Psoas muscle (tissue), 8 donors: ENCODE measurements around the gene NFX1. TPM values are rescaled to one million over a fixed set of nuclear protein-coding genes. Genes with fewer than 3 reads are reported as not detected.
"Not testable (repeated sequence)": the region's sequence is repeated elsewhere in the genome, so short reads cannot be mapped to it uniquely, and the experiment has no call there.

ENCODE experiments used
- ATAC-seq, 4 donors: fragments of 200-7000 bp; cut with Tn5 transposase; one replicate each; pipeline ENCODE4 v1.9.1; 2020; ENCODE audit warnings: moderate library complexity in 3 of 4, mild to moderate bottlenecking in 2 of 4
- DNase-seq, 2 donors: peaks; one replicate each; pipeline ENCODE4 v3.0.0-alpha.2; 2020
- H3K27ac ChIP-seq: fragments of 200-600 bp; one replicate; pipeline ENCODE4 v1.8.0; 2022
- H3K27me3 ChIP-seq, 3 donors: fragments of 200-600 bp in 1 of 3; one replicate each; pipeline versions ENCODE4 v1.6.1 to v1.8.0; 2013 to 2022; ENCODE audit warnings: low read length in 2 of 3, mild to moderate bottlenecking in 2 of 3, moderate library complexity in 1 of 3; ENCODE audit not compliant: insufficient read depth in 3 of 3
- H3K36me3 ChIP-seq, 2 donors: fragments of 200-600 bp in 1 of 2; one replicate each; pipeline versions ENCODE4 v1.6.1 to v1.8.0; 2013 to 2022; ENCODE audit warnings: low read depth in 1 of 2, mild to moderate bottlenecking in 1 of 2, moderate library complexity in 1 of 2; ENCODE audit not compliant: insufficient read depth in 1 of 2
- H3K4me1 ChIP-seq: fragments of 200-600 bp; one replicate; pipeline ENCODE4 v1.8.0; 2022
- H3K4me3 ChIP-seq: fragments of 200-600 bp; one replicate; pipeline ENCODE4 v1.8.0; 2022; ENCODE audit warnings: mild to moderate bottlenecking
- H3K9me3 ChIP-seq: fragments of 200-600 bp; one replicate; pipeline ENCODE4 v1.8.0; 2022
- WGBS, 3 donors: extraction: QIAGEN DNeasy Blood & Tissue Kit; methylation state at CpG; one replicate each; pipeline versions ENCODE4 v1.1.6 to v1.1.7; 2013; 5-methylcytosine and 5-hydroxymethylcytosine counted together
- intact Hi-C, 2 donors: fragments of 100-400 bp; cut with DNase I; formaldehyde crosslinking; loops; one replicate each; pipeline versions ENCODE4 v1.11.0 to v1.14.2; 2022
- polyA plus RNA-seq, 3 donors: library from polyadenylated mRNA; stranded (reverse); fragments of 200-250 nt; gene quantifications; one replicate each; pipeline ENCODE4 v1.2.3, GENCODE V29; 2013
- total RNA-seq, 4 donors: library from RNA; stranded (reverse); fragmentation: NEBNext Ultra II Directional in 2 of 4; extraction: Animal tissue kit (Norgen Biotek cat#: 25700) in 2 of 4; gene quantifications; one replicate each; pipeline versions ENCODE4 v1.2.1 to v1.2.4, GENCODE V29; 2021 to 2023
- TF ChIP-seq, protein P1 (sequence below): fragments of 200-600 bp; IDR thresholded peaks from one replicate; pipeline ENCODE4 v1.8.0; 2022; ENCODE audit warnings: antibody characterized with exemption
- donor health status: healthy with polysubstance abuse.
- donor health status: DM: no; HTN: no; CAD: no; lungs with moderate emphysema.
- donor health status: Bipolar disorder and iron deficiency.
- donor health status: healthy.
- donor health status: DM: yes; HTN: yes; CAD: no.
- donor health status: DM: no; HTN: no; CAD: no.
- donor health status: DM: no; HTN: no; CAD: no.
- donor health status: DM: yes; HTN: yes; CAD: no.

NFX1 gene
- total and polyA plus RNA-seq, 7 donors, result 20.9 to 59.2 (median 33.8) TPM

DNA sequence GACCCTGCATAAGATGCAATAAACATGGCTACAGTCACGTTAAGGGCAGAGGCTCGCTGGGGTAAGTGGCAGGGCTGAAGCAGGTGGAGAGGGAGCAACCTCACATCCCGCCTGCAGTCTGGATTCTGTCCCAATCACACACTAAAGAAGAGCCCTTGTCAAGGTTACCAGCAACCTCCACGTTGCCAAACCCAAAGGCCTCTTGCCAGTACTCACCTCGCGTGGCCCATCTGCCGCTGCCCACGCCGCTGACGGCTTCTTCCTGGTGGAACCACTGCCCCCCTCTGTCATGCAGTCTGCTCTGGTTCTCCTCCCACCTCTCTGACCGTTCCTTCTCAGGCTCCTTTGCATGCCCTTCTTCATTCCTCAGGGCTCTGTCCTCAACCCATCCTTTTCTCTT lies 103.3 kb downstream of the NFX1 start:
- no peak for ATAC-seq
- no peak overlapping the region for H3K4me3 ChIP-seq

DNA sequence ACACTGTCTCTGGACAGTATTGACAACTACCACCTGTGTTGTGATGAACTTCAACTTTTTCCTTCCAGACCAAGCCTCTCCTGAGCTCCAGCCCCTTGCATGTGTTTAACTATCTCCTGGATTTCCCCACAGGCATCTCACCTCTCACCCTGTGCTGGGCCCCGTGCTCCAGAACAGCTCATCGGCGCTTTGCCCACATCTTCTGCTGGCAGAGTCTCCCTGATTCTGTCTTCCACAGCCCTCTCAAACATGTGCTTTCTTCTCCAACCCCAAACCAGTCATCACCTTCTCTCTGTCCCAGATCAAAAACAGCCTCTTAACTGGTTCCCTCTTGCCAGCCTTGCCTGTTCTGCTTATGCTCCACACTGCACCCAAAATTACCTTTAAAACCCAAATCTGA lies 103.7 kb downstream of the NFX1 start:
- H3K36me3 ChIP-seq, intact Hi-C loops, H3K27me3 ChIP-seq, H3K9me3 ChIP-seq, ATAC-seq, H3K4me3 ChIP-seq: not testable (repeated sequence)
- peaks cover 24% of the 10 kb centered on the region for H3K4me1 ChIP-seq
- peak overlapping the region; percentile 81 for H3K27ac ChIP-seq
- 45 to 60% (median 59%) methylated on average over 3 of the region's 3 CpGs for WGBS, 3 donors
- peak in 1 of 2 donors; percentile 44 for DNase-seq

More for the DNA sequence above, 103.3 kb downstream of the NFX1 start:
- peaks cover 24% of the 10 kb centered on the region for H3K4me1 ChIP-seq
- DNase-seq, result peak; percentile 34 to 61
- H3K27me3 ChIP-seq, result no peaks in the 10 kb centered on the region
- H3K9me3 ChIP-seq, result no peaks in the 10 kb centered on the region
- TF ChIP-seq, protein P1, sequence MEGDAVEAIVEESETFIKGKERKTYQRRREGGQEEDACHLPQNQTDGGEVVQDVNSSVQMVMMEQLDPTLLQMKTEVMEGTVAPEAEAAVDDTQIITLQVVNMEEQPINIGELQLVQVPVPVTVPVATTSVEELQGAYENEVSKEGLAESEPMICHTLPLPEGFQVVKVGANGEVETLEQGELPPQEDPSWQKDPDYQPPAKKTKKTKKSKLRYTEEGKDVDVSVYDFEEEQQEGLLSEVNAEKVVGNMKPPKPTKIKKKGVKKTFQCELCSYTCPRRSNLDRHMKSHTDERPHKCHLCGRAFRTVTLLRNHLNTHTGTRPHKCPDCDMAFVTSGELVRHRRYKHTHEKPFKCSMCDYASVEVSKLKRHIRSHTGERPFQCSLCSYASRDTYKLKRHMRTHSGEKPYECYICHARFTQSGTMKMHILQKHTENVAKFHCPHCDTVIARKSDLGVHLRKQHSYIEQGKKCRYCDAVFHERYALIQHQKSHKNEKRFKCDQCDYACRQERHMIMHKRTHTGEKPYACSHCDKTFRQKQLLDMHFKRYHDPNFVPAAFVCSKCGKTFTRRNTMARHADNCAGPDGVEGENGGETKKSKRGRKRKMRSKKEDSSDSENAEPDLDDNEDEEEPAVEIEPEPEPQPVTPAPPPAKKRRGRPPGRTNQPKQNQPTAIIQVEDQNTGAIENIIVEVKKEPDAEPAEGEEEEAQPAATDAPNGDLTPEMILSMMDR, result no peak
- intact Hi-C loops, result no loop called here
- 42 to 43% (median 42%) methylated on average over 10 to 11 of the region's 11 CpGs for WGBS, 3 donors
- peak overlapping the region; percentile 81 for H3K27ac ChIP-seq
- H3K36me3 ChIP-seq, result no peaks in the 10 kb centered on the region

DNA sequence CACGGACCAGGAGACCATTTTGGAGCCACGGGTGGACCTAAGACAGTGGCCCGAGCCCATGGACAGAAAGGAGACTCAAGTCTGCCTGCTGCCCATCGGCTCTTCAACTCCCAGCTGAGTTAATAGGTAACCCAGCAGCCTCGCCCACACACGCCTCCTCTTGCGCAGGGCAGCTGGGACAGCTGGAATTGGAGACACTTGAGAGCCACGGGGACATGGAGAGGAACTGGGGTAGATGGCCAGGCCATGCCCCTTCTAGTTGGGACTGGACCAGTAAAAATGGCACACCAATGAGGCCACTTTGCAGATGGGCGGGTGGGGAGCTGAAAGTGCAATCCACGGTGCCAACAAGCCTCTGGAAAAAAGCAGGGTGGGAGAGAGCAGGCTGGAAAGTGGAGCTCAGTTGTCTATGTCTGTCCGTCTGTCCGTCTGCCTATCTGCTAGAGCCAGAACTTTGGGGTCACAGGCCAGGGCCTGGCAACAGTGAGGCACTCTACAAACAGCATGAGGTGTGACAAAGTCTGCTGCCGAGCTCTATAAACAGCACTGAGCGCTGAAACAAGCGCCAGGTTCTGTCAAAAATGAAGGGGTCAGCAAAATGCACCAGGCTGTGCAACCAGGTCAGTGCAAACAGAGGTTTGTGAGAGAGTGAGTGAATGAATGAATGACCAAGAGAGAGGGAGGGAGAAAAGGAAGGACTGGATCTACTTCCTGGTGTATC lies 105.0 kb downstream of the NFX1 start:
- Histone ChIP-seq H3K4me1 (peaks cover 24% of the 10 kb centered on the region), H3K27ac (peak overlapping the region; percentile 36)
- H3K27me3 ChIP-seq, H3K4me3 ChIP-seq, H3K36me3 ChIP-seq, ATAC-seq, intact Hi-C loops, H3K9me3 ChIP-seq: not testable (repeated sequence)
- 51 to 63% (median 57%) methylated on average over 15 of the region's 15 CpGs for WGBS, 3 donors
- DNase-seq, result peak in 1 of 2 donors; percentile 48

DNA sequence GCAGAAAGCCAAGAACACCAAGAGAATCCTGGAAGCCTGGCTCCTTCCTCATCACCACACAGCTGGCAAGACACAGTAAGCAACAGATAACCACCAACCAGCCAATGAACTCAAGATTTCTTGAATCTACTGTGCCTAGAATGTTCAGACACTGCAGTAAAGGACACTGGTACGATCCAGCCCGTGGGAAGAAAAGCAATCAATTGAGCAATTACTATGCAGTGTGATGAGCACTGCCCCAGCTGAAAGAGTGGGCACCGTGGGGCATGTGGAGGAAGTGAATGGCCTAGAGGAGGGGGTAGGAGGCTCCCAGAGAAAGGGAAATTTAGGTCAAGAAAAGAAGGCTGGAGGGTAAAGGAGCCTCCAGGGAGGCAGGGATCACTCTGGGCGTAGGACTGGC lies 107.5 kb downstream of the NFX1 start:
- ATAC-seq, DNase-seq, H3K27ac ChIP-seq, H3K9me3 ChIP-seq, H3K36me3 ChIP-seq, H3K4me3 ChIP-seq, intact Hi-C loops, H3K27me3 ChIP-seq: not testable (repeated sequence)
- WGBS, 3 donors, result 71 to 78% (median 72%) methylated on average over 2 to 3 of the region's 4 CpGs
- peaks cover 11% of the 10 kb centered on the region for H3K4me1 ChIP-seq

DNA sequence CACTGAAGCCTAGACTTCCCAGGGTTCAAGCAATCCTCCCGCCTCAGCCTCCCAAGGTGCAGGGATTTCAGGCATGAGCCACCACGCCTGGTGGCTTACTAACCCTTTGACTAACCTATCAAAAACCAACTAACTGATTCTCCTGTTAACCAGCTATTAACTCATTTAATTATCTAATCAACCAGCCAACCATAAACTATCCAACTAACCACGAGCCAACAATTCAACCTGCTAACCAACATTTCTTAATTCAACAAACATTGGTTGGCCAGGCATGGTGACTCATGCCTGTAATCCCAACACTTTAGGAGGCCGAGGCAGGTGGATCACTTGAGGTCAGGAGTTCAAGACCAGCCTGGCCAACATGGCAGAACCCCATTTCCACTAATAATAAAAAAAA lies 108.7 kb downstream of the NFX1 start:
- H3K36me3 ChIP-seq, H3K4me3 ChIP-seq, H3K27me3 ChIP-seq, H3K27ac ChIP-seq, intact Hi-C loops, H3K9me3 ChIP-seq, DNase-seq, ATAC-seq: not testable (repeated sequence)
- WGBS, 3 donors, result 81 to 87% (median 85%) methylated on average over 4 of the region's 4 CpGs
- peaks cover 13% of the 10 kb centered on the region for H3K4me1 ChIP-seq

DNA sequence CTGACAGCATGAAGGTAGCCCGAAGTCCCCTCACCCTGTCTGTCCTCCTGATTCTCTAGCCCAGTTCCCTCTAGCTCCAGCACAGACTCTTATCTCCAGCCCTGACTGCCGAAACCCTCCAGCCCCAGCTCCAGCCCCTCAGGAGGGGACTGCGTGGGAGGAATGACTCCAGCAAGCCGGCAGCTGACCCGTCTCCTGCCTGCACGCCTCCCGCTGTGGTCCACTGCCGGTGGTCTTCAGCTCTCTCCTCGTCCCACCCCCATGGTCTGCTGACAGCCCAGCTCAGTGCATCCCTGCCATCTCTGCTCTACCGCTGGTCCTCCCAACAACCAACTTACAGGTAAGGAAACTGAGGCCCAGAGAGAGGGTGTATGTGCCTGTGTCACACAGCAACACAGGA lies 111.5 kb downstream of the NFX1 start:
- H3K4me3 ChIP-seq, result peak overlapping the region; percentile 52
- WGBS, 3 donors, result 28 to 41% (median 38%) methylated on average over 9 of the region's 10 CpGs
- H3K27me3 ChIP-seq, H3K36me3 ChIP-seq, DNase-seq, ATAC-seq, H3K9me3 ChIP-seq: not testable (repeated sequence)
- H3K4me1 ChIP-seq, result peaks cover 13% of the 10 kb centered on the region
- H3K27ac ChIP-seq, result peak overlapping the region; percentile 66
- intact Hi-C loops, result loop anchor here in 1 of 2 donors (10.0 kb wide), 1 partner anchor 223 kb away; no protein-coding TSS in a partner anchor

DNA sequence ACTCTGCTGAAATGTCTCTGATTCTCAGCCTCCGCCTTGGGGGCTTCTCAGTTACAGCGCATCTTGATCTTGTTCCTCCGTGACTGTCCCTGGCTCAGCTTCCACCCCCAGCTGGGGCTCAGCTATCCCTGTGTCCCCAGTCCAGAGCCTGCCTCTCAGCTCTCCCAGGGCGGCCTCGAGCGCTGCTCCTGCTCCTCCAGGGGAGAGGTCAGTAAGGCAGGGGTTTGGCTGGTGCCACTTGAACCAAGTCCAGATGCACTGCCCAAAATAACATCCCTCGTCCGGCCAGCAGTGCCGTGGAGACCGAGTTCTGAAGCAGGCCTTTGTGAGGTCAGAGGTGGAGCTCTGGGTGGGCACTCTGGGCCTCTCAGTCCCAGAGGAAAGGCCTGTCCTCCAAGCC lies 112.1 kb downstream of the NFX1 start, which contains the start of gene AQP7:
AQP7 (minus strand) TSS at position 198 of the 400 bp plus-strand sequence. CDS start 1,306 bp downstream, outside the sequence.
- not testable (repeated sequence) for H3K36me3 ChIP-seq, ATAC-seq, H3K9me3 ChIP-seq, H3K27me3 ChIP-seq
- DNase-seq, result peak in 1 of 2 donors; percentile 68
- Histone ChIP-seq H3K27ac (peak within 1 kb of the TSS; percentile 66), H3K4me1 (peaks cover 13% of the 10 kb centered on the region), H3K4me3 (peak within 1 kb of the TSS; percentile 52)
- intact Hi-C loops, result loop anchor here in 1 of 2 donors (10.0 kb wide), 1 partner anchor 222 kb away; no protein-coding TSS in a partner anchor
- 19 to 24% (median 19%) methylated on average over 10 of the region's 10 CpGs for WGBS, 3 donors
